H1 (cell line): ENCODE measurements around the gene MED23. TPM values are rescaled to one million over a fixed set of nuclear protein-coding genes. Genes with fewer than 3 reads are reported as not detected.

Experiments used
- JUND ChIP-seq: IDR thresholded peaks from 2 replicates; pipeline ENCODE4 v1.6.1; 2011; ENCODE audit warnings: mild to moderate bottlenecking, improper control_type of control experiment, low read length
- polyA plus RNA-seq, 7 experiments: library from polyadenylated mRNA; depleted of rRNA in 3 of 7; stranded (reverse) in 5 of 7; unstranded in 2 of 7; fragments of >200 nt in 5 of 7; fragments of 200-250 nt in 2 of 7; gene quantifications; 1 replicate in 5 of 7; 2 replicates in 1 of 7; 4 replicates in 1 of 7; pipeline versions ENCODE4 v1.2.1 to v1.2.3, GENCODE V29; 2011 to 2013; ENCODE audit warnings: missing spikeins in 2 of 7, mixed read lengths in 2 of 7
- total RNA-seq: library from RNA; stranded (reverse); fragmentation: NEBNext Ultra II Directional; extraction: Animal tissue kit (Norgen Biotek cat#: 25700); gene quantifications from 2 replicates; pipeline ENCODE4 v1.2.1, GENCODE V29; 2021
- TF ChIP-seq, protein P1 (sequence below): fragments of 300-600 bp; sonication (generic); IDR thresholded peaks from 2 replicates; pipeline ENCODE4 v1.7.1; 2012; ENCODE audit warnings: low read length, moderate library complexity, mild to moderate bottlenecking, inconsistent platforms; ENCODE audit not compliant: insufficient replicate concordance

The MED23 gene
- total and polyA plus RNA-seq, 2 of the 8 experiments (the other 6 are each of a cell fraction or from before 2014, with no cell fraction given): 10.5 to 13.0 TPM

DNA sequence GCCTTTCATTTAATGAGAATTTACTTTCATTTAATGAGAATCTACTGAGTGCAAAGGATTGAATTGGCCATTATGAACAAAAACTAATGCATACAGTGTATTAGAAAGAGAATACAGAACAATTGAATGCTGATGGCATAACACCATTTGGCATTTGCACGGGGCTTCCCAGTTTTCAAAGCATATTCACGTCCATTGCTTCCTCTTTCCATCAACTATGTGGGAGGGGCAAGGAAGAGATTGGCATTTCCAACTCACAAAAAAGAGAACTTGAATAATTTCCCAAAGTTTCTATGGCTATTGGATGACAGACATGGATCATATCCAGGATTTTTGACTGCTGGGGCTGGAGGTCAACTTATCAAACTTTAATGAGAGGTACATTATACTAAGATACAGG is 78.2 kb downstream of the MED23 start (continued):
- TF ChIP-seq, protein P1, sequence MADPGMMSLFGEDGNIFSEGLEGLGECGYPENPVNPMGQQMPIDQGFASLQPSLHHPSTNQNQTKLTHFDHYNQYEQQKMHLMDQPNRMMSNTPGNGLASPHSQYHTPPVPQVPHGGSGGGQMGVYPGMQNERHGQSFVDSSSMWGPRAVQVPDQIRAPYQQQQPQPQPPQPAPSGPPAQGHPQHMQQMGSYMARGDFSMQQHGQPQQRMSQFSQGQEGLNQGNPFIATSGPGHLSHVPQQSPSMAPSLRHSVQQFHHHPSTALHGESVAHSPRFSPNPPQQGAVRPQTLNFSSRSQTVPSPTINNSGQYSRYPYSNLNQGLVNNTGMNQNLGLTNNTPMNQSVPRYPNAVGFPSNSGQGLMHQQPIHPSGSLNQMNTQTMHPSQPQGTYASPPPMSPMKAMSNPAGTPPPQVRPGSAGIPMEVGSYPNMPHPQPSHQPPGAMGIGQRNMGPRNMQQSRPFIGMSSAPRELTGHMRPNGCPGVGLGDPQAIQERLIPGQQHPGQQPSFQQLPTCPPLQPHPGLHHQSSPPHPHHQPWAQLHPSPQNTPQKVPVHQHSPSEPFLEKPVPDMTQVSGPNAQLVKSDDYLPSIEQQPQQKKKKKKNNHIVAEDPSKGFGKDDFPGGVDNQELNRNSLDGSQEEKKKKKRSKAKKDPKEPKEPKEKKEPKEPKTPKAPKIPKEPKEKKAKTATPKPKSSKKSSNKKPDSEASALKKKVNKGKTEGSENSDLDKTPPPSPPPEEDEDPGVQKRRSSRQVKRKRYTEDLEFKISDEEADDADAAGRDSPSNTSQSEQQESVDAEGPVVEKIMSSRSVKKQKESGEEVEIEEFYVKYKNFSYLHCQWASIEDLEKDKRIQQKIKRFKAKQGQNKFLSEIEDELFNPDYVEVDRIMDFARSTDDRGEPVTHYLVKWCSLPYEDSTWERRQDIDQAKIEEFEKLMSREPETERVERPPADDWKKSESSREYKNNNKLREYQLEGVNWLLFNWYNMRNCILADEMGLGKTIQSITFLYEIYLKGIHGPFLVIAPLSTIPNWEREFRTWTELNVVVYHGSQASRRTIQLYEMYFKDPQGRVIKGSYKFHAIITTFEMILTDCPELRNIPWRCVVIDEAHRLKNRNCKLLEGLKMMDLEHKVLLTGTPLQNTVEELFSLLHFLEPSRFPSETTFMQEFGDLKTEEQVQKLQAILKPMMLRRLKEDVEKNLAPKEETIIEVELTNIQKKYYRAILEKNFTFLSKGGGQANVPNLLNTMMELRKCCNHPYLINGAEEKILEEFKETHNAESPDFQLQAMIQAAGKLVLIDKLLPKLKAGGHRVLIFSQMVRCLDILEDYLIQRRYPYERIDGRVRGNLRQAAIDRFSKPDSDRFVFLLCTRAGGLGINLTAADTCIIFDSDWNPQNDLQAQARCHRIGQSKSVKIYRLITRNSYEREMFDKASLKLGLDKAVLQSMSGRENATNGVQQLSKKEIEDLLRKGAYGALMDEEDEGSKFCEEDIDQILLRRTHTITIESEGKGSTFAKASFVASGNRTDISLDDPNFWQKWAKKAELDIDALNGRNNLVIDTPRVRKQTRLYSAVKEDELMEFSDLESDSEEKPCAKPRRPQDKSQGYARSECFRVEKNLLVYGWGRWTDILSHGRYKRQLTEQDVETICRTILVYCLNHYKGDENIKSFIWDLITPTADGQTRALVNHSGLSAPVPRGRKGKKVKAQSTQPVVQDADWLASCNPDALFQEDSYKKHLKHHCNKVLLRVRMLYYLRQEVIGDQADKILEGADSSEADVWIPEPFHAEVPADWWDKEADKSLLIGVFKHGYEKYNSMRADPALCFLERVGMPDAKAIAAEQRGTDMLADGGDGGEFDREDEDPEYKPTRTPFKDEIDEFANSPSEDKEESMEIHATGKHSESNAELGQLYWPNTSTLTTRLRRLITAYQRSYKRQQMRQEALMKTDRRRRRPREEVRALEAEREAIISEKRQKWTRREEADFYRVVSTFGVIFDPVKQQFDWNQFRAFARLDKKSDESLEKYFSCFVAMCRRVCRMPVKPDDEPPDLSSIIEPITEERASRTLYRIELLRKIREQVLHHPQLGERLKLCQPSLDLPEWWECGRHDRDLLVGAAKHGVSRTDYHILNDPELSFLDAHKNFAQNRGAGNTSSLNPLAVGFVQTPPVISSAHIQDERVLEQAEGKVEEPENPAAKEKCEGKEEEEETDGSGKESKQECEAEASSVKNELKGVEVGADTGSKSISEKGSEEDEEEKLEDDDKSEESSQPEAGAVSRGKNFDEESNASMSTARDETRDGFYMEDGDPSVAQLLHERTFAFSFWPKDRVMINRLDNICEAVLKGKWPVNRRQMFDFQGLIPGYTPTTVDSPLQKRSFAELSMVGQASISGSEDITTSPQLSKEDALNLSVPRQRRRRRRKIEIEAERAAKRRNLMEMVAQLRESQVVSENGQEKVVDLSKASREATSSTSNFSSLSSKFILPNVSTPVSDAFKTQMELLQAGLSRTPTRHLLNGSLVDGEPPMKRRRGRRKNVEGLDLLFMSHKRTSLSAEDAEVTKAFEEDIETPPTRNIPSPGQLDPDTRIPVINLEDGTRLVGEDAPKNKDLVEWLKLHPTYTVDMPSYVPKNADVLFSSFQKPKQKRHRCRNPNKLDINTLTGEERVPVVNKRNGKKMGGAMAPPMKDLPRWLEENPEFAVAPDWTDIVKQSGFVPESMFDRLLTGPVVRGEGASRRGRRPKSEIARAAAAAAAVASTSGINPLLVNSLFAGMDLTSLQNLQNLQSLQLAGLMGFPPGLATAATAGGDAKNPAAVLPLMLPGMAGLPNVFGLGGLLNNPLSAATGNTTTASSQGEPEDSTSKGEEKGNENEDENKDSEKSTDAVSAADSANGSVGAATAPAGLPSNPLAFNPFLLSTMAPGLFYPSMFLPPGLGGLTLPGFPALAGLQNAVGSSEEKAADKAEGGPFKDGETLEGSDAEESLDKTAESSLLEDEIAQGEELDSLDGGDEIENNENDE: no peak
- no peak for TF ChIP-seq JUND
- TF ChIP-seq, all 59 proteins: peak for 0
